ENCODE data around the gene ARHGAP22. TPM values are rescaled to one million over a fixed set of nuclear protein-coding genes. Genes with fewer than 3 reads are reported as not detected.

ARHGAP22 gene
- total and polyA plus RNA-seq, 2 donors (not counting 1 experiment from before 2014, with no cell fraction given): 10.4 to 75.5 TPM

DNA sequence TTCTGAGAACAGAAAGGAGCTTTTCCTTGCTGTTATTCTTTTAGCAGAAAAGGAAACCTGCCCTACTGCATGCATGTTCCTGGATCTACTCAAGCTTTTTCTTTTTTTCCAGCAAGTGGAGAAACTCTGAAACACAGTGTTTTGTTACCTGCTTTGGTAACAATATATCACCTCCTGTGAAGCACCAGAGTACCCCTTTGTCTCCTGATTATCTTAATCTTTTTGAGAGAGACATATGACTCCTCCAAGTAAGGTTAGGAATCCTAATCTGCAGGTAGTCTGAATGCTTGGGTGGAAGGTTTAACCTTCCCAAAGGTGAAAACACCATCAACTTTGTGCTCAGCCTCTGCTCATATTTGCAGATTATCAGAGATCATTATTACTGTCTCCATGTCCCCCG is 205.3 kb downstream of the ARHGAP22 start:
- H3K27me3 ChIP-seq (ENCODE audit: control insufficient read depth, insufficient read depth, low read length): no peaks in the 10 kb centered on the region
- H3K9me3 ChIP-seq (ENCODE audit: control insufficient read depth, insufficient read depth, low read depth, low read length): no peaks in the 10 kb centered on the region
- H3K4me3 ChIP-seq (replicated peaks in 1 of 4; ENCODE audit: control extremely low read depth in 1 of 4, insufficient read depth in 1 of 4, low read depth in 3 of 4, low read length in 4 of 4): no peak overlapping the region
- no peak for TF ChIP-seq CTCF (conservative IDR thresholded peaks at IDR 0.05 in 1 of 2, IDR thresholded peaks at IDR 0.05 in 1 of 2; ENCODE audit: low read depth in 1 of 2, low read length in 2 of 2)
- no peak for TF ChIP-seq EZH2 (IDR thresholded peaks at IDR 0.05; ENCODE audit: low read length, missing control alignments)
- no peaks in the 10 kb centered on the region for H3K36me3 ChIP-seq (ENCODE audit: control insufficient read depth, insufficient read depth, low read length)
- H3K27ac ChIP-seq (ENCODE audit: insufficient read depth, low read length): peak overlapping the region; percentile 16
- H2AFZ ChIP-seq (ENCODE audit: low read length): no peak overlapping the region
- peak overlapping the region; percentile 25 for H3K4me2 ChIP-seq (ENCODE audit: extremely low read depth, insufficient read depth, low read length)
- H4K20me1 ChIP-seq (ENCODE audit: control insufficient read depth, extremely low read depth, insufficient read depth, low read length): no peaks in the 10 kb centered on the region
- peaks cover 7% of the 10 kb centered on the region for H3K79me2 ChIP-seq (ENCODE audit: control insufficient read depth, insufficient read depth, low read length)
- peaks cover 13% of the 10 kb centered on the region for H3K4me1 ChIP-seq (ENCODE audit: control insufficient read depth, extremely low read depth, insufficient read depth, low read length)
- H3K9ac ChIP-seq (ENCODE audit: insufficient read depth, low read length): no peak overlapping the region
- no peak for DNase-seq (ENCODE audit: low read depth in 2 of 2)

- no peaks in the 10 kb centered on the region for H3K27me3 ChIP-seq (ENCODE audit: control insufficient read depth, insufficient read depth, low read length)
These were observed 205.8 kb downstream of the ARHGAP22 start for GRCh38 chr10:48399056-48399541.

DNA sequence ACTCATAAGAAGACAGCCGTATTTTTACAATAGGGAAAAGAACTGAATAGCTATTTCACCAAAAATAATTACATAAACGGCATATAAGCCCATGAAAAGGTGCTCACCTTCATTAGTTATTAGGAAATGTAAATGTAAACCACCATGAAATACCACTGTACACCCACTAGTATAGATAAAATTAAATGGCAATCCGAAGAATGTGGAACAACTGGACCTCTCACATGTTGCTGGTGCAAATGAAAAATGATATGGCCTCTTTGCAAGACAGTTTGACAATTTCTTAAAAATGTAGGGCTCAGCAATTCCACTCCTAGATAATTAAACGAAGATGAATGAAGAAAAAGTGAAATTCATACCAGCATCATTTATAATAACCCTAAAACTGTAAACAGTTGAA is 206.6 kb downstream of the ARHGAP22 start:
- H3K9me3 ChIP-seq (ENCODE audit: control insufficient read depth, insufficient read depth, low read depth, low read length): no peaks in the 10 kb centered on the region
- H3K9ac ChIP-seq (ENCODE audit: insufficient read depth, low read length): no peak overlapping the region
- H3K27ac ChIP-seq (ENCODE audit: insufficient read depth, low read length): no peak overlapping the region
- H3K36me3 ChIP-seq (ENCODE audit: control insufficient read depth, insufficient read depth, low read length): no peaks in the 10 kb centered on the region
- TF ChIP-seq CTCF (conservative IDR thresholded peaks at IDR 0.05 in 1 of 2, IDR thresholded peaks at IDR 0.05 in 1 of 2; ENCODE audit: low read depth in 1 of 2, low read length in 2 of 2): no peak
- no peak for TF ChIP-seq EZH2 (IDR thresholded peaks at IDR 0.05; ENCODE audit: low read length, missing control alignments)
- H3K4me1 ChIP-seq (ENCODE audit: control insufficient read depth, extremely low read depth, insufficient read depth, low read length): peaks cover 13% of the 10 kb centered on the region
- no peak for DNase-seq (ENCODE audit: low read depth in 2 of 2)
- H3K4me2 ChIP-seq (ENCODE audit: extremely low read depth, insufficient read depth, low read length): no peak overlapping the region
- no peak overlapping the region for H3K4me3 ChIP-seq (replicated peaks in 1 of 4; ENCODE audit: control extremely low read depth in 1 of 4, insufficient read depth in 1 of 4, low read depth in 3 of 4, low read length in 4 of 4)
- H3K27me3 ChIP-seq (ENCODE audit: control insufficient read depth, insufficient read depth, low read length): no peaks in the 10 kb centered on the region
- H4K20me1 ChIP-seq (ENCODE audit: control insufficient read depth, extremely low read depth, insufficient read depth, low read length): no peaks in the 10 kb centered on the region
- H2AFZ ChIP-seq (ENCODE audit: low read length): no peak overlapping the region
- H3K79me2 ChIP-seq (ENCODE audit: control insufficient read depth, insufficient read depth, low read length): peaks cover 7% of the 10 kb centered on the region

More at GRCh38 chr10:48399056-48399541, 205.8 kb downstream of the ARHGAP22 start:
- Histone ChIP-seq H3K9me3 (ENCODE audit: control insufficient read depth, insufficient read depth, low read depth, low read length) (no peaks in the 10 kb centered on the region), H3K4me3 (replicated peaks in 1 of 4; ENCODE audit: control extremely low read depth in 1 of 4, insufficient read depth in 1 of 4, low read depth in 3 of 4, low read length in 4 of 4) (no peak overlapping the region), H3K36me3 (ENCODE audit: control insufficient read depth, insufficient read depth, low read length) (no peaks in the 10 kb centered on the region), H3K4me2 (ENCODE audit: extremely low read depth, insufficient read depth, low read length) (no peak overlapping the region), H3K27ac (ENCODE audit: insufficient read depth, low read length) (no peak overlapping the region), H3K4me1 (ENCODE audit: control insufficient read depth, extremely low read depth, insufficient read depth, low read length) (peaks cover 13% of the 10 kb centered on the region), H3K79me2 (ENCODE audit: control insufficient read depth, insufficient read depth, low read length) (peaks cover 7% of the 10 kb centered on the region), H2AFZ (ENCODE audit: low read length) (no peak overlapping the region), H4K20me1 (ENCODE audit: control insufficient read depth, extremely low read depth, insufficient read depth, low read length) (no peaks in the 10 kb centered on the region), H3K9ac (ENCODE audit: insufficient read depth, low read length) (no peak overlapping the region)
- TF ChIP-seq EZH2 (IDR thresholded peaks at IDR 0.05; ENCODE audit: low read length, missing control alignments) (no peak), CTCF (conservative IDR thresholded peaks at IDR 0.05 in 1 of 2, IDR thresholded peaks at IDR 0.05 in 1 of 2; ENCODE audit: low read depth in 1 of 2, low read length in 2 of 2) (no peak)
- peak in 1 of 2 donors; percentile 27 for DNase-seq (ENCODE audit: low read depth in 2 of 2)

Other genes starting within 250 kb of the ARHGAP22 start
- under 0.01 and 0.66 TPM in 2 replicates for gene WDFY4, start 79.8 kb upstream of the ARHGAP22 start, total RNA-seq
- 0.06 and 0.08 TPM in 2 replicates for gene WDFY4, start 79.8 kb upstream of the ARHGAP22 start, polyA plus RNA-seq